ENCODE measurements around the gene LMF1. TPM values are rescaled to one million over a fixed set of nuclear protein-coding genes. Genes with fewer than 3 reads are reported as not detected.

Gene LMF1
- total and polyA plus RNA-seq, 2 of the 13 experiments (the other 11 are each of a cell fraction or from before 2014, with no cell fraction given): 6.8 to 8.5 TPM

- TF ChIP-seq SMAD3 (CRISPR knock-in tag; IDR thresholded peaks at IDR 0.05) (no peak), ZNF572 (CRISPR knock-in tag; IDR thresholded peaks at IDR 0.05) (no peak), ZNF563 (CRISPR knock-in tag; IDR thresholded peaks at IDR 0.05) (no peak)
These were observed 162.7 kb downstream of the LMF1 start (continued) for GRCh38 chr16:808085-808386.

- H3K4me2 ChIP-seq (ENCODE audit: low read depth, low read length): no peak overlapping the region
- intact Hi-C loops (cut with micrococcal nuclease; ENCODE audit: unreplicated experiment): no loop called here
- 59% methylated on average over 54 of the region's 80 CpGs for WGBS (ENCODE audit: low lambda C conversion rate)
- DNase-seq (ENCODE audit: low spot score) (no peak), ATAC-seq (no peak), FAIRE-seq (no peak)
- no peak overlapping the region for H3K4me3 ChIP-seq (replicated peaks in 1 of 3; ENCODE audit: insufficient read depth in 1 of 3, low read depth in 2 of 3, low read length in 3 of 3)
- POLR2A ChIA-PET: no interaction called here
- peaks cover 30 to 75% of the 10 kb centered on the region in 2 experiments for H3K27me3 ChIP-seq (ENCODE audit: control insufficient read depth in 1 of 2, insufficient read depth in 2 of 2, low read length in 2 of 2)
- in situ Hi-C loops (cut with HindIII; ENCODE audit: extremely low pct_ligation_motif_present, low pct_unique_long_range_greater_than_20kb): loop anchor here (25.0 kb wide), 1 partner anchor 405 kb away; no protein-coding TSS in a partner anchor
- no TSS peak for BruUV-seq (replicated peaks)
- H3K4me1 ChIP-seq (ENCODE audit: insufficient read depth, low read length): no peaks in the 10 kb centered on the region
- H3K79me2 ChIP-seq (ENCODE audit: insufficient read depth, low read length): no peaks in the 10 kb centered on the region
- H3K9ac ChIP-seq (ENCODE audit: insufficient read depth, low read depth, low read length): no peak overlapping the region
- H3K9me3 ChIP-seq (ENCODE audit: low read length): no peaks in the 10 kb centered on the region
- CTCF ChIA-PET (ENCODE audit: low intra/inter-chr PET ratio, low total read pairs): no interaction called here
- H3K36me3 ChIP-seq (replicated peaks in 1 of 2; ENCODE audit: control insufficient read depth in 1 of 2, insufficient read depth in 2 of 2, low read length in 2 of 2): no peaks in the 10 kb centered on the region
- no peaks in the 10 kb centered on the region for H4K20me1 ChIP-seq (ENCODE audit: insufficient read depth, low read length)
- no peak overlapping the region for H2AFZ ChIP-seq (ENCODE audit: low read length)
- H3K27ac ChIP-seq (ENCODE audit: extremely low read length, insufficient read depth, low read length): no peak overlapping the region
- TF ChIP-seq SOX13 (IDR thresholded peaks at IDR 0.05) (no peak), SOX13 (CRISPR knock-in tag; conservative IDR thresholded peaks at IDR 0.05 in 1 of 2, IDR thresholded peaks at IDR 0.05 in 1 of 2) (no peak), JUNB (CRISPR knock-in tag; IDR thresholded peaks at IDR 0.05; ENCODE audit: borderline replicate concordance) (no peak), ZNF543 (CRISPR knock-in tag; IDR thresholded peaks at IDR 0.05) (no peak), YY1 (IDR thresholded peaks at IDR 0.05; ENCODE audit: insufficient read depth, insufficient replicate concordance, low read depth, low read length) (peak; percentile 80), SOX5 (CRISPR knock-in tag; IDR thresholded peaks at IDR 0.05; ENCODE audit: borderline replicate concordance) (no peak), RERE (CRISPR knock-in tag; IDR thresholded peaks at IDR 0.05; ENCODE audit: low read depth) (no peak), CREB1 (IDR thresholded peaks at IDR 0.05) (peak; percentile 91), CREB1 (CRISPR knock-in tag; IDR thresholded peaks at IDR 0.05) (no peak), MIXL1 (CRISPR knock-in tag; IDR thresholded peaks at IDR 0.05) (no peak), ZSCAN30 (CRISPR knock-in tag; IDR thresholded peaks at IDR 0.05) (no peak), SUZ12 (IDR thresholded peaks at IDR 0.05; ENCODE audit: low read depth, low read length) (no peak), GABPB1 (CRISPR knock-in tag; IDR thresholded peaks at IDR 0.05) (peak; percentile 22; the same call in 1 of the 2 replicates), PITX1 (CRISPR knock-in tag; IDR thresholded peaks at IDR 0.05) (no peak), GFI1 (CRISPR knock-in tag; IDR thresholded peaks at IDR 0.05; ENCODE audit: borderline replicate concordance) (no peak), KLF9 (CRISPR knock-in tag; IDR thresholded peaks at IDR 0.05; ENCODE audit: low read depth) (no peak)
These were observed 163.3 kb downstream of the LMF1 start for GRCh38 chr16:807347-808084.

Data from HepG2 (cell line).